Left cardiac atrium (tissue), 4 donors: ENCODE results near the gene ABCC6. TPM values are rescaled to one million over a fixed set of nuclear protein-coding genes. Genes with fewer than 3 reads are reported as not detected.
"Not testable (repeated sequence)": the region's sequence is repeated elsewhere in the genome, so short reads cannot be mapped to it uniquely, and the experiment has no call there.

ENCODE experiments used
- ATAC-seq, 2 donors: fragments of 200-7000 bp; cut with Tn5 transposase; one replicate each; pipeline ENCODE4 v1.9.1; 2020; ENCODE audit warnings: mild to moderate bottlenecking in 2 of 2, moderate library complexity in 2 of 2
- DNase-seq: peaks from one replicate; pipeline ENCODE4 v3.0.0-alpha.2; 2020
- intact Hi-C, 2 donors: fragments of 100-400 bp; cut with DNase I; formaldehyde crosslinking; loops; one replicate each; pipeline versions ENCODE4 v1.14.1 to v1.15.1; 2022 to 2023
- total RNA-seq, 2 donors: library from RNA; stranded (reverse); fragmentation: NEBNext Ultra II Directional; extraction: Animal tissue kit (Norgen Biotek cat#: 25700); gene quantifications; one replicate each; pipeline ENCODE4 v1.2.1, GENCODE V29; 2021
- donor health status: DM: no; HTN: yes; CAD: no.
- donor health status: DM: no; HTN: yes; CAD: no; lungs with severe emphysema.
- donor health status: DM: yes; HTN: yes; CAD: no.
- donor health status: Dilated cardiomyopathy.

The ABCC6 gene
- total RNA-seq, 2 donors from 2014 or later = 2.0 to 8.2 TPM

- intact Hi-C loops = no loop called here
- no peak for ATAC-seq
Measured at GRCh38 chr16:16108759-16109158, 114.5 kb downstream of the ABCC6 start.

GRCh38 chr16:16107839-16108238 is 115.5 kb downstream of the ABCC6 start:
- intact Hi-C loops = no loop called here
- no peak for ATAC-seq
- no peak for DNase-seq

More at GRCh38 chr16:16108759-16109158, 114.5 kb downstream of the ABCC6 start:
- no peak for DNase-seq

DNA sequence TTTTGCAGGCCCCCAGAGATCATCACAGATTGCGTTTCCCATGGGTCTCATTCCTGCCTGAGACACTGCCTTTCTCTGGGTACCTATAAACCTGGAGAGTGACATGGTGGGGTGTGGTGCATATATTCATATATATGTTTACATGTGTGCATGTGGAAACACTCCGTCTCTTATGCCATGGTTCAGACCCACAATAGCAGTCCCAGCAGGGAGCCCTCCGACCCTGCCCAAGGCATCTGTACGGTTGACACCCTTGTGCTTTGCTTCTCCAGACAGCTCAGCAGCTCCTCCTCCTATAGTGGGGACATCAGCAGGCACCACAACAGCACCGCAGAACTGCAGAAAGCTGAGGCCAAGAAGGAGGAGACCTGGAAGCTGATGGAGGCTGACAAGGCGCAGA is 116.8 kb downstream of the ABCC6 start:
- no peak for DNase-seq
- intact Hi-C loops = no loop called here
- no peak for ATAC-seq

DNA sequence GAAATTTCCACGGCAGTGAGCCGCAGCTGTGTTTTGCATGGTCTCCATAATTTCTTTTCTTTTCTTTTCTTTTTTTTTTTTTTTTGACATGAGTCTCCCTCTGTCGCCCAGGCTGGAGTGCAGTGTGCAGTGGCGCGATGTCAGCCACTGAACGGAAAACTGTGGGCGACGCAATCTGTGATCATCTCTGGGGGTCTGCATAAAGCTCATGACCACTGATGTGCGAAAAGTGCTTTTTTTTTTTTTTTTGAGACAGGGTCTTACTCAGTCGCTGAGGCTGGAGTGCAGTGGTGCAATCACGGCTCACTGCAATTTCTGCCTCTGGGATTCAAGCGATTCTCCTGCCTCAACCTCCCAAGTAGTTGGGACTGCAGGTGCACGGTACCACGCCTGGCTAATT is 117.6 kb downstream of the ABCC6 start:
- DNase-seq (no peak), ATAC-seq (no peak)
- intact Hi-C loops = no loop called here

GRCh38 chr16:16104804-16105141 is 118.5 kb downstream of the ABCC6 start:
- intact Hi-C loops, DNase-seq, ATAC-seq: not testable (repeated sequence)

GRCh38 chr16:16104132-16104803 is 119.0 kb downstream of the ABCC6 start:
- DNase-seq, intact Hi-C loops, ATAC-seq: not testable (repeated sequence)

DNA sequence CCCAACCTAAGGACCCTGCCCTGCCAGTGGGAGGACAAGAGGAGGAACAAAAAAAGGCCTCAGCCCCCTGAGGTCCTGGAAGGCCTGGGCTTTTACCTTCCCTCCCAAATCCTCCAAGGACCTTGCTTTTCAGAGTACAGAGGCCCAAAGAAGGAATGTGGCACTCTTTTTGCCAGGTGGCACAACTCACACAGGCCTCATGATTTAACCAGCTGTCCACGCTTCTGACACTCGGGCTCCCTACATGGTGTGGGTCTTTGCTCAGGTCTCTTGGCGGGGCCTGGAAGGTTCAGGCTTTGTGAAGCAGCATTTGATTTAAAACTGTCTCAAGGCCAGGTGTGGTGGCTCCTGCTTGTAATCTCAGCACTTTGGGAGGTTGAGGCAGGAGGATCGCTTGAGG is 120.6 kb downstream of the ABCC6 start:
- no peak for ATAC-seq
- no peak for DNase-seq
- intact Hi-C loops = no loop called here

DNA sequence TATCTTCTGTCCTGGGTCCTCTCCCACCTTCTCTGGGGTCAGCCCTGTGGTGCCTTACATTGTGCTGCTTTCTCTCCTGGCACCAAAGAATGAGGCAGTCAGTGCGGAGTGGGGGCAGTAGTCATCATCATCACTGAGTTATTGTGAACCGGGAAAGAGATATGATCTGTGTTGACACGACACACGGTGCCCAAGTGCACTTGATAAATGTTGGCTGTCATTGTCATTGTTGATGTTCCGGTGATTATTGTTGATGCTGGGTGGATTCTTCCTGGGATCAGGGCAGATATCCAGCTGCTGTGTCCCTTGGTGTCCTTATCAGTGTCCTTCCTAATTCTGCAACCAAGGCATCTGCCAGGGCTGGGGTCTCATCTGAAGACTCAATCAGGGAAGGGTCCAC is 121.7 kb downstream of the ABCC6 start:
- no peak for DNase-seq
- intact Hi-C loops = no loop called here
- ATAC-seq = no peak

GRCh38 chr16:16100631-16101030 is 122.7 kb downstream of the ABCC6 start:
- no peak for DNase-seq
- no peak for ATAC-seq
- intact Hi-C loops = no loop called here

GRCh38 chr16:16099320-16099719 is 124.0 kb downstream of the ABCC6 start:
- intact Hi-C loops = no loop called here
- DNase-seq (no peak), ATAC-seq (no peak)

Other genes starting within 250 kb of the ABCC6 start
- gene NOMO3, start 9.0 kb upstream of the ABCC6 start, total RNA-seq = 100 to 1,000 TPM in 1 of 2 donors, 10 to 100 TPM in 1; 42.0 to 110 TPM
- gene NPIPA7, start 155.6 kb upstream of the ABCC6 start, total RNA-seq = 1 to 10 TPM; 2.7 to 3.7 TPM